GM18951 (cell line): Measurements from ENCODE around the gene IL1RAPL1.
"Not testable (repeated sequence)": the region's sequence is repeated elsewhere in the genome, so short reads cannot be mapped to it uniquely, and the experiment has no call there.

Experiments
- POLR2A ChIP-seq: IDR thresholded peaks from 4 replicates; pipeline ENCODE4 v1.6.1; 2011; ENCODE audit warnings: mild to moderate bottlenecking; ENCODE audit not compliant: insufficient read length, insufficient read depth; ENCODE audit errors: extremely low read depth
- in situ Hi-C: fragments of 300-500 bp; cut with MboI; formaldehyde crosslinking; loops from one replicate; pipeline ENCODE4 v1.12.0; 2022; ENCODE audit warnings: low sequenced_read_pairs, mixed read lengths, inconsistent platforms; ENCODE audit not compliant: unreplicated experiment

IL1RAPL1 gene

DNA sequence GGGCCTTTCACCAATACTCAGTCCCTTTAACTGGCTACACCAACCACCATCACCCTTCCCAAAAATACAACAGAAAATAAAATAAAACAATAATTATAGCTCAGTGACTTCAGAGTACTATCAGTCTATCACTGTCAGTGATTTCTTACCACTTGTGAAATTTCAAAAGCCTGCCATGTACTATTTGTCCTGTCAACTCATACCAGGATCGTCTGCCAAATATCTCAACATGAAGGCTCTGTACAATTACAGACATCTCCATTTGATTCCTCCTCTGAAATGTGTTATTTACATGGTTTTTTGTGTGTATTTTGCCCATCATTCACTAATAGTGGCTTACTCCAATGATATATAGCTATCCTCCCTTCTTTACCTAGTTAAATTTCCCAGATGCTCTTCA, 772.0 kb downstream of the IL1RAPL1 start:
- in situ Hi-C loops = no loop called here
- no peak for TF ChIP-seq POLR2A

DNA sequence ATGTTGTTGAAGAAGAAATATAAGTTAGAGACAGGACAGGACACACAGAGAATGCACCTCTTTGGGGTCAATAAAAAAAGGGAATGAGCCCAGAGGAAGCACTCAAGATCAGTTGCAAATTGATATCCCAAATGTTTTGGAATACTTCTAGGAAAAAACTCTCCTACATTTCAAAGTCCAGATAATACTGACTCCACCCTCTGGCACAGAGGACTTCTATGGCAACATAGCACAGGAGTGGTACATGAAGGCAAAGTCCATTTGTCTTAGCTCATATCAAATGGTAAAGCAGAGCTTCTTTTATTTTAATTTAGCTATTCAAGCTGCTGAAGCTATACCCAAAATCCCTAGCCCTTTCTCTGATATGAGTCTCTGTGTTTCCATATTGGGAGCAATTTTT, 787.5 kb downstream of the IL1RAPL1 start:
- in situ Hi-C loops = not testable (repeated sequence)

DNA sequence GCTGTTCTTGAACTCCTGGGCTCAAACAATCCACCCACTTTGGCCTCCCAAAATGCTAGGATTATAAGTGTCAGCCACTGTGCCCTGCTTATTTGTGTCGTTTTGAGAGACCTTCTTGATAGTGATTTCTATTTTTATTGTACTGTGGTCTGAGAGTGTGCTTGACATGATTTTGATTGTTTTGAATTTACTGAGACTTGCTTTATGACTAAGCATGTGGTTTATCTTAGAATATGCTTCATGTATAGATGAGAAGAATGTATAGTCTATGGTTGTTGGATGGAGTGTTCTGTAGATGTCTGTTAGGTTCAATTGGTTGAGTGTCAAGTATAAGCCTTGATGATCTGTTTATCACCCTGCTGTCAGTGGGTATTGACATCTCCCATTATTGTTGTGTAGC, 789.3 kb downstream of the IL1RAPL1 start:
- in situ Hi-C loops = no loop called here
- TF ChIP-seq POLR2A = no peak

DNA sequence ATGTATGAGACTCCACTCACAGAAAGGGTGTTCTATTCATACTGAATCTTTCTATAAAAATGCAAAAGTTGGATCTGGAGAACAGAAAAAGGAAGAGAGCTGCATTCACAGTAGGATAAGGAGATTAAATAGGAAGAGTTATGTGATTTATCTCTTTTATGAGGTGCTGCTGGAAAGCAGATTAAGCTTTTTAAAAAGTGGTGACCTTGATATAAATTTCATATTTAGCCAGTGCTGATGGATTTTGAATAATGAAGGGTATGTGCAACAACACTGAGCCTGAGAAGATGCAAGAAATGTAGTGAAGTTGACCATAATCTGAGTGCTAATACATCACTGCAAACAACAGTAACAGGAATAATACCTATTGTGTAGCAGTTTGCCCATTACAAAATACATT, 795.6 kb downstream of the IL1RAPL1 start:
- in situ Hi-C loops = no loop called here
- TF ChIP-seq POLR2A = no peak

DNA sequence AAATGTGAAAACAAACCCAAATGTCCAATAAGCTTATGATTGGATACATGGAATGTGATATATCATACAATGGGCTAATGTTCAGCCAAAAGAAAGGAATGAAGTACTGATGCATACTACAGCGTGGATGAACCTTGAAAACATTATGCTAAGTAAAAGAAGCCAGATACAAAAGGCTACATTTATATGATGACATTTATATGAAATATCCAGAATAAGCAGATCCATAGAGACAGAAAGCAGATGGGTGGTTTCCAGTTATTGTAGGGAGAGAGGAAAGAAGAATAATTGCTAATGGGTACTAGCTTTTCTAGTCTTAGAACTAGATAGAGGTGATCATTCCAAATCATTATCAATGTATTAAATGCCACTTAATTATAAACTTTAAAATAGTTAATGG, 801.3 kb downstream of the IL1RAPL1 start:
- no peak for TF ChIP-seq POLR2A
- in situ Hi-C loops = no loop called here

DNA sequence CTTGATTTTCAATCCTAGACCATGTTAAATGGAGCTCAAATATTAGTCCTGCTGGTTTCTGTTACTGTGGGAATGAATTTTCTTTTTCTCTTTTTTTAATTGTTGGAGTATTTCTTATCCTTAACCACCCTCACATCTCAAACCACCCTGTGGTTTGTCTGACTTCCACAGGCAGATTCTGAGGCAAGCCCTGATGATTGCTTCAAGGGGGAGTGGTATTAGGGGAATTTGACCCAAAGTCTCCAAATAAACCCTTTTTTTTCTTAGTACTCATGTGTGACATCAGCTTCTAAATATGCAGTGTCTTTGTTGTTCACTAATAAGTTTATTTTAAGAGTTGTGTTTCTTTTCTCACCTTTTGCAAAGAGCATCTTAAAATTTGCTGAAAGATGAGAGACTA, 810.3 kb downstream of the IL1RAPL1 start:
- in situ Hi-C loops = no loop called here
- no peak for TF ChIP-seq POLR2A

DNA sequence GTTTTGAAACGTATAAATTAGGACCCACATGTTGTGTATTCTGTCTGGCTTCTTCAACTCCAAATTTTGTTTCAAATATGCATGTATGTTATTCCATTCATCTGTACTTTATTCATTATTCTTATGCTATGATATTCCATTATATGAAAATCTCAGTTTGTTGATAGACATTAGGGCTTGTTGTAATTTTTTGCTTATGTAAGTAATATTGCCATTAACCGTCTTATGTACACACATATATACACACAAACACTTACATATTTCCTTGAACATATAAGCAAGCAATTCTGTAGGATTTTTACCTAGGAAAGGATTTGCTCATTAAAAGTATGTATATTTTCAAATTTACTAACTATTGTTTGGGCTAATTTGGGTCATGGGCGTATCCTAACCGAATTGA, 820.1 kb downstream of the IL1RAPL1 start:
- in situ Hi-C loops = no loop called here

DNA sequence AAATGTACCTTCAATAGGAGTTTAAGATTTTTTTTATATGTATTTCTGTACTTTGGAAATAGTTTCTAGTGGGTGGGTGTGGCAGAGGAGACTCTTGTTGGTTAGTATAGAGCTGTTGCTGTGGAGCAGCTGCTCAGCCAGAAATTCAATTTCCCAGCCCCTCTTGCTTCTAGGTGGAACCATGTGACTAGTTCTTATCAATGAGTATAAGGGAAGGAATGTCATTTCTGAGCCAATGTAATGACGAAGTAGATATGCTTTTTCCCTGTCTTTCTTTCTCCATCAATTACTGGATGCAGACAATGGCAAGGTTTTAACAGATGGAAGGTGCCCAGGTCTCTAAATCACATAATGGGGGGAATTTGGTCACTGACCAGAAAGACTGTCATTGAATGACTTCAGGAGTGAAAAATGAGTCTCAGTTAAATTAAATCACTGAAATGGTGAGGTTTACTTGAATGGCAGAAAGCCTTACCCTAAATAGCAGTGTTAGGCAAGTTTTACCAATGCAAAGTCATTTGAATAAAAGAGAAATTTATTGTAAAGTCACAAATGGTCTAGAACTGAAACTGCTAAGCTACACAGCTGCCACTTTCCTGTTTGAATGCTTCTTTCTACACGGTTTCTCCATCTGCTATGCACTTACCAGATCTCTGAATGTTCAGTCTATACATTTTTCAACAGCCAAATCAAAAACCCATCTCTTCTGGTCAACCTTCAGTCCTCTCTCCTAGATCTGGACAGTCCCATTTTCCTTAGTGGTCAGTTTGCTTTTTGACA, 832.7 kb downstream of the IL1RAPL1 start:
- in situ Hi-C loops = no loop called here

More for the DNA sequence above, 820.1 kb downstream of the IL1RAPL1 start:
- TF ChIP-seq POLR2A = no peak

DNA sequence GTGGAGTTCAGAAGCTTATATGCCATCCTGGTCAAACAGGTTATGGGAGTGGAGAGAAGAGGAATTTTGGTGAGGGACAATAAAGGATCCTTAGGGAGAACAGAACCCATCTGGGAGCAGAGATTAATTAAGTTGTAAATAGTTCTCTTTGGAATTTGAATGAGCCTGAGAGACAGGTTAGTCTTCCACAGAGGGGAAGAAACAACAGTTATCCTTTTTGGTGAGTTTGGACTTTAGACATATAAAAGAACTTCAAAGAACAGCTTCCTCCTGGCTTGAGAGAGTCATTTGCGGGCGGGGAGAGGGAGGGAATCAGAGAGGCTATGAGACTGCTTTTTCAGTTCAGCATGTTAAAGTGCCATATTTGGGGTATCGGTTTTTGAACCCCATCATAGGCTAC, 834.8 kb downstream of the IL1RAPL1 start:
- TF ChIP-seq POLR2A = no peak
- in situ Hi-C loops = no loop called here

More for the DNA sequence above, 832.7 kb downstream of the IL1RAPL1 start:
- TF ChIP-seq POLR2A = no peak

DNA sequence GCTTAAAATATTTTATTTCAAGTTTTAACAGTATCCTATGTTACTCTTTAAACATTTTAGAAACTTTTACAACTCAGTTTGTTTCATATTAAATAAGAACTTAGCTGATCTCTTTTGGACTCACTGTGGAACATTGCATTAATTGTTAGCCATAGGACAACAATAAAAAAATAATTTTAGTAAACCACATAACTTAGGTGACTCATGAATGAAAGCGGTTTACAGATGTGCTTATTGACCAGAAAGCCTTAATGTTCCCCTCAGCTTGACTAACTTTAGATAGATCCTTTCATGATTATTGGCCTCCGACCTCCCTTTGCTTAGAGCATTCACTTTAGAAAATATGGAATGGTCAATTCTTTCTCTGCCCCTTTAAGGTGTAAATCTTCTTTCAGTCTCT, 844.6 kb downstream of the IL1RAPL1 start:
- in situ Hi-C loops = no loop called here
- TF ChIP-seq POLR2A = no peak

DNA sequence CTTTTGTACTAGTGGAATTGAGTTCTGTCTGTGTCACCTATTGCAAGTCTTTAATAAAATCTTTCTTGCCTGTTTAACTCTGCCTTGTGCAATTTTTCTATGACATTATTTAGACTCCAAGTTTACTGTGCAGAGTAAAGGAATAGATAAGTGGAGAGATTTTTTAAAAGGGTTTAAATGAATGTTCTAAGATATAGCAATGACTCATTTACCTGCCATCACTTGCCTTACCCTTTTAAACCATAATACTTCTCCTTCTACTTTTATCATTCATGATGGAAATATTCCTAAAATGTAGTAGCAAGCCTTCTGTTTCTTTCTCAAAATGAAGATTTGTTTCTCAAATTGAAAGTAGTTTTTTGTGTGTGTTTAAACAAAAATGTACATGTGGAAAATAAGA, 845.3 kb downstream of the IL1RAPL1 start:
- TF ChIP-seq POLR2A = no peak

DNA sequence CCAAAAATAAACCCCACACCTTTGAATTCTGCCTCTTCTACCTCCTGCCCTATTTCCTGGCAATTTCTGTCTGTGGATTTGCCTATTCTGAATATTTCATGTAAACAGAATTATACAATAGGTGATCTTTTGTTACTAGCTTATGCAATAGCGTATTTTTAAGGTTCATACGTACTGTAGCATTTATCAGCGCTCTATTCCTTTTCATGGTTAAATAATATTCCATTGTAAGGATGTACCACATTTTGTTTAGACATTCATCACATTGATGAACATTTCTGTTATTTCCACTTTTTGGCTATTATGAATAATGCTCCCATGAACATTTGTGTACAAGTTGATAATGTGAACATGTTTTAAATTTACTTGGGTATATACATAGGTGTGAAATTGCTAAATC, 847.7 kb downstream of the IL1RAPL1 start:
- no peak for TF ChIP-seq POLR2A
- in situ Hi-C loops = no loop called here

More for the DNA sequence above, 845.3 kb downstream of the IL1RAPL1 start:
- in situ Hi-C loops = no loop called here

DNA sequence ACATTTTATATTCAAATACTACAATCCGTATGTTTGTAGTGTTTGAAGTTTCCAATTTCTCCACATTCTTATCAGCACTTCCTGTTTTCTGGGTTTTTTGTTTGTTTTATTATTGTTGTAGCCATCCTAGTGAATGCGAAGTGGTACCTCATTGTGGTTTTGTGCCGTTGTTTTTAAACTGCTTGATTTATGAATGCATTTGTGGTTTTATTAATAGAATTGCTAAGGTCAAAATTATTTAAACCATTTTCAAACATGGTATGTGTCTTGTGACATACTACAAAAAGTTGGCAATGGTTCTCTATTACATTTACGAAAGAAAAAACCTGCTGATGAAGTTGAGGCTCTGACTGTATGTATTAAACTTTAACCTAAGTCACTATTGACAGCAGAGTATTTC, 848.1 kb downstream of the IL1RAPL1 start:
- TF ChIP-seq POLR2A = no peak
- in situ Hi-C loops = no loop called here

DNA sequence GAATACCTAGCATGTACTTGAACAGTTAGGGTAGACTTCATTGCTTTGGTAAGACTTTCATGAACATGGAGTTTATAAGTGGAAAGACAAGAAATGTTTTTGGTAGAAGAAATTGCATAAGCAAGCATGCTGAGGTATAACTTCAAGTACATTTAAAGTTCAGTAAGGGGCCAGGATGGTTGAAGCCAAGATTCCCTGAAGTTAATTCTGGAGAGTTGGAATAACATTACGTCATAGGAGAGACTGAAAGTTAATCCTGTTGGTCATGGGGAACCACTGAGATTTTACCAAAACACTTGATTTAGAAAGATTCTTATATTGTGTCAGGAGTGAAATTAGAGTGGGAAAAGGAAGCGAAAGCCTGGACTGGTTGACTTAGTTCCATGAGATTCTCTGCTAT, 860.6 kb downstream of the IL1RAPL1 start:
- in situ Hi-C loops = no loop called here

DNA sequence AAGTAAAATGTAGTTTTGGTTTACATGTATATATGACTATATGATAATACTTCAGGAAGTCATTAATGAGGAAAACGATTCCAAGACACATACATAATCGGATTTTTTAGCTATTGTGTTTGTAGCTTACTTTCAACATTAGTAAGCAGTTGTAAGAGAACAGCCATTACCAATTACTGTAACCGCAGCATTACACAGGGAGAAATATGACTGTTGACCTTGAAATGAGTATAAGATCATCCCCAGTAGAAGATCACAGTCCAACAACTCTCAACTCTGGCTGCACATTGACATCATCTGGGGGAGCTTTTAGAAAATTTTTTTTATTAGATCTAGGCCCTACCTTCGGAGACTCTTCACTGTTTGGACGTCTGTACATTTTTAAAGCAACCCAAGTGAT, 866.1 kb downstream of the IL1RAPL1 start:
- in situ Hi-C loops = no loop called here
- TF ChIP-seq POLR2A = no peak

More for the DNA sequence above, 860.6 kb downstream of the IL1RAPL1 start:
- no peak for TF ChIP-seq POLR2A
